Progenitor cell of endocrine pancreas (in vitro differentiated cells): ENCODE results near the gene ADARB2. TPM values are rescaled to one million over a fixed set of nuclear protein-coding genes. Genes with fewer than 3 reads are reported as not detected.

Experiments used
- DNase-seq: peaks from one replicate; pipeline ENCODE4 v3.0.0; 2021; ENCODE audit warnings: low spot score; ENCODE audit not compliant: unreplicated experiment
- H3K27ac Mint-ChIP-seq: 2 replicates; pipeline ENCODE4 v1.8.0; 2021; ENCODE audit warnings: mild to moderate bottlenecking, moderate library complexity, mixed read lengths
- H3K27me3 Mint-ChIP-seq: 2 replicates; pipeline ENCODE4 v1.8.0; 2021; ENCODE audit warnings: mixed read lengths
- H3K36me3 Mint-ChIP-seq: 2 replicates; pipeline ENCODE4 v1.8.0; 2022; ENCODE audit warnings: mixed read lengths; ENCODE audit not compliant: insufficient read depth
- H3K4me1 Mint-ChIP-seq: 2 replicates; pipeline ENCODE4 v1.8.0; 2021; ENCODE audit warnings: low read depth, mixed read lengths
- H3K4me3 Mint-ChIP-seq: 2 replicates; pipeline ENCODE4 v1.8.0; 2021; ENCODE audit warnings: low read depth, mild to moderate bottlenecking, moderate library complexity, mixed read lengths
- H3K9me3 Mint-ChIP-seq: 2 replicates; pipeline ENCODE4 v1.8.0; 2021; ENCODE audit warnings: low read depth, mixed read lengths
- total RNA-seq: library from RNA; stranded (reverse); gene quantifications from 2 replicates; pipeline ENCODE4 v1.2.1, GENCODE V29; 2021
- TF ChIP-seq, protein P1 (sequence below): fragments of 200-600 bp; sonication (generic); IDR thresholded peaks from one replicate; pipeline ENCODE4 v1.5.0; 2021; ENCODE audit warnings: antibody characterized with exemption, mild to moderate bottlenecking; ENCODE audit not compliant: unreplicated experiment

Gene ADARB2
- total RNA-seq, 1 donor from 2014 or later, result 1.3 TPM

DNA sequence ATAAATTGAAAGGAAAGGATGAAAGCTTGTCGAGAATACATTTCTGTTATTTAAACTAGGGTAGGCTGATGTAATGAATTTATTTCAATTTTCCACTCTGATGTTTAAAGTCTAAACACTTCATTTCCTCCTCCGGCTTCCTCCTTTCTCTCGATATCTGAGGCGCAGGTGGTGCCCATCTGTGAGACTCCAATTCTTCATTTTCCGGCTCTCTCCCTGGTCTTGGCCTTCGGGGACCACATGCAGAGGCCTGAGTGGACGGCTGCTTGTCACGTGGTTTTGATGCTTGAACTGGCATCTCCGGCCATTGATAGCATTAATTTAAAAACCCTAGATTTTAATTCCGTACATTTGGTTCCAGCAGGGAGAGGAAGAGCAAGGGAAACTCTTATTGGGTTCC, 5.8 kb upstream of the ADARB2 start:
- DNase-seq, result no peak
- Mint-ChIP-seq H3K36me3 (no peaks in the 10 kb centered on the region), H3K9me3 (no peaks in the 10 kb centered on the region), H3K27me3 (peaks cover 67% of the 10 kb centered on the region), H3K27ac (no peak overlapping the region), H3K4me3 (no peak overlapping the region), H3K4me1 (peaks cover 3% of the 10 kb centered on the region)
- TF ChIP-seq, protein P1, sequence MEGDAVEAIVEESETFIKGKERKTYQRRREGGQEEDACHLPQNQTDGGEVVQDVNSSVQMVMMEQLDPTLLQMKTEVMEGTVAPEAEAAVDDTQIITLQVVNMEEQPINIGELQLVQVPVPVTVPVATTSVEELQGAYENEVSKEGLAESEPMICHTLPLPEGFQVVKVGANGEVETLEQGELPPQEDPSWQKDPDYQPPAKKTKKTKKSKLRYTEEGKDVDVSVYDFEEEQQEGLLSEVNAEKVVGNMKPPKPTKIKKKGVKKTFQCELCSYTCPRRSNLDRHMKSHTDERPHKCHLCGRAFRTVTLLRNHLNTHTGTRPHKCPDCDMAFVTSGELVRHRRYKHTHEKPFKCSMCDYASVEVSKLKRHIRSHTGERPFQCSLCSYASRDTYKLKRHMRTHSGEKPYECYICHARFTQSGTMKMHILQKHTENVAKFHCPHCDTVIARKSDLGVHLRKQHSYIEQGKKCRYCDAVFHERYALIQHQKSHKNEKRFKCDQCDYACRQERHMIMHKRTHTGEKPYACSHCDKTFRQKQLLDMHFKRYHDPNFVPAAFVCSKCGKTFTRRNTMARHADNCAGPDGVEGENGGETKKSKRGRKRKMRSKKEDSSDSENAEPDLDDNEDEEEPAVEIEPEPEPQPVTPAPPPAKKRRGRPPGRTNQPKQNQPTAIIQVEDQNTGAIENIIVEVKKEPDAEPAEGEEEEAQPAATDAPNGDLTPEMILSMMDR, result no peak

DNA sequence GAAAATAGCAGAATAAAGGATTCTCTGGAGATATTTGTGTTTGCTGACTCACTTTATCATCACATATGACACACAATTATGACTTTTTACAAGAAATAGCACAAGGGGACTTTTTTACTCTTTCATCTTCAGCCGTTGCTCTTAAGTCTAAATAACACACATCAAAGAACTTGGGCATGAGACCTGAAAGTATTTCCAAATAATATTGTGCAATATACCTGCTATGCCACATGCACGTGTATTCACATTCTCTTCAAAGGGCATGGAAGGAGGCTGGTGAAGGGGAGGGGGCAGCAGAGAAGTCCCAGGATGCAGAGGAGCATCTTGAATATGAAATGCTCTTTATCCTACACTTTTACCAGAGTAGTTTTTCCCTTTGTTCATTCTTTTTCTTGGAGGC, 4.1 kb upstream of the ADARB2 start:
- H3K27ac Mint-ChIP-seq, result no peak overlapping the region
- H3K27me3 Mint-ChIP-seq, result peaks cover 75% of the 10 kb centered on the region
- TF ChIP-seq, protein P1, result no peak
- no peaks in the 10 kb centered on the region for H3K36me3 Mint-ChIP-seq
- DNase-seq, result no peak
- peaks cover 2% of the 10 kb centered on the region for H3K4me1 Mint-ChIP-seq
- H3K9me3 Mint-ChIP-seq, result no peaks in the 10 kb centered on the region
- no peak overlapping the region for H3K4me3 Mint-ChIP-seq

DNA sequence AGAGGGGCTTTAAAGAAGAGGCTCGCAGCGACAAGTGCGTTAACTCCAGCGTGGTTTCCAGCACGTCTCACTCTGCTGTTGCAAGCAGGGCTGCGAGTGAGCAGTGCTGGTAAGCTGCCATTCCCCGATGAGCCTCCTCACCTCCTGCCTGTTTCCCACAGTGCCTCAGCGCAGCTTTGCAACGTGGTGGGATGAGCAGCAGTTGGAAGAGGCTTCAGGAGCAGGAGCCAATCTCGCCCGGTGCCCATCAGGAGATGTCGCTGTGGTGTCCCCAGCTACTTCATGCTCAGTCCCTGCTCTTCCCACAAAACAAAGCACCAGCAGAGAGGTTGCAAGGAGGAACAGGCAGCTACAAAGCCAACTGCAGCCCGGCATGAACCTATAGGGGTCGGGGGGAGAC, 2.4 kb upstream of the ADARB2 start:
- DNase-seq, result no peak
- Mint-ChIP-seq H3K27me3 (peaks cover 81% of the 10 kb centered on the region), H3K4me1 (peaks cover 7% of the 10 kb centered on the region), H3K36me3 (no peaks in the 10 kb centered on the region), H3K9me3 (no peaks in the 10 kb centered on the region), H3K27ac (no peak overlapping the region), H3K4me3 (no peak overlapping the region)
- TF ChIP-seq, protein P1, result no peak

DNA sequence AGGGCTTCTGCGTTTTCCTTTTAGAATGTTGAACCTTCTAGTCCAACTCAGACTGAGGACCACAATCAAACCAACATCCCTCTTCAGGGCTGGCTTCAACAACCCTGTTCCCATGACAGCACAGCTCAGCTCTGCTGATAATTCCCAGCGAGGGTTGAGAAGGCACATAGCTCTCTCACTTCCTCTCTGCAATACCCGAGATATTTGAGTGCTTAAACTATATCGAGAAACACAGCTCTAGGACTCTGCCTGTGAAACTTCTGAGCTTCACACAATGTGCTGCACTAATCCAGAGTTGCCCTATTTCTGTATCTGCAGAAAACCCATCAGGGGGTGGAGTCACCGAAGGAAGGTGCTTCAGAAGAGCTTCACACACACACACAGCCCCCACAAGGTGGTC, 1.6 kb upstream of the ADARB2 start:
- Mint-ChIP-seq H3K27ac (no peak overlapping the region), H3K36me3 (no peaks in the 10 kb centered on the region), H3K27me3 (peaks cover 82% of the 10 kb centered on the region), H3K4me3 (no peak overlapping the region), H3K9me3 (no peaks in the 10 kb centered on the region), H3K4me1 (peaks cover 7% of the 10 kb centered on the region)
- TF ChIP-seq, protein P1, result no peak
- DNase-seq, result no peak

DNA sequence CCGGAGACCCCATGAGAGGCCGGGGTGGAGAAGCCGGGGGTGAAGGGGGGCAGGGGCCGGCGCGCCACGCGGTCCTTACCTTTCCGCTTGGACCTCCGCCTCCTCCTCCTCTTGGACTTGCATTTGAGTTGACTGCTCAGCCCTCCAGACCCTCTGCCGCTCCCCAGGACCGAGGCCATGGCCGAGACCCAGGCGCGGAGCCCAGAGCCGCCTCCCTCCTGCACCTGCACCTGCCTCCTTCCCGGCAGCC, 428 bp downstream of the ADARB2 start:
- DNase-seq, result no peak
- TF ChIP-seq, protein P1, result no peak
- Mint-ChIP-seq H3K27me3 (peaks cover 86% of the 10 kb centered on the region), H3K9me3 (no peaks in the 10 kb centered on the region), H3K36me3 (no peaks in the 10 kb centered on the region), H3K4me3 (peak overlapping the region; percentile 79), H3K4me1 (peaks cover 9% of the 10 kb centered on the region), H3K27ac (no peak overlapping the region)
